ENCODE results near the gene COL6A3.

The COL6A3 gene

DNA sequence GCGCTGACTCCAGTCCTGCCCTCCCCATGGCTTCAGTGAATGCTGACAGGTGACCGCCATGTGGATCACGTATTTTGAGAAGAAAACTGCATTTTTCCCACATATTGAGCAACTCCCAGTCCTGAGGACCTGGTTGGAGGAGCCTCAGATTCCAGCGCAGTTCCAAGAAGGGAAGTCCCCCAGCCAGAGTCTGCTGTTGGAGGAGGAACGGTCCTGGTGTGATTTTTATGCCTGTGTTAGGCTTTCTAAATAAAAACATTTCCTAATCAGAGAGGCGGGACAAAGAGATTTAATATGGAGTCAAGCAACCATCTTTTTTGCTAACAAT, 32.3 kb upstream of the COL6A3 start:
- DNase-seq, result no peak
- in situ Hi-C loops (cut with HindIII; ENCODE audit: low pct_ligation_motif_present, low pct_unique_long_range_greater_than_20kb, low sequenced_read_pairs), result no loop called here

- in situ Hi-C loops (cut with HindIII; ENCODE audit: low pct_ligation_motif_present, low pct_unique_long_range_greater_than_20kb, low sequenced_read_pairs), result no loop called here
- DNase-seq, result no peak
Observed at GRCh38 chr2:237445611-237446337, 31.8 kb upstream of the COL6A3 start.

- no peak for DNase-seq
- in situ Hi-C loops (cut with HindIII; ENCODE audit: low pct_ligation_motif_present, low pct_unique_long_range_greater_than_20kb, low sequenced_read_pairs), result no loop called here
Observed at GRCh38 chr2:237444071-237444470, 30.1 kb upstream of the COL6A3 start.

DNA sequence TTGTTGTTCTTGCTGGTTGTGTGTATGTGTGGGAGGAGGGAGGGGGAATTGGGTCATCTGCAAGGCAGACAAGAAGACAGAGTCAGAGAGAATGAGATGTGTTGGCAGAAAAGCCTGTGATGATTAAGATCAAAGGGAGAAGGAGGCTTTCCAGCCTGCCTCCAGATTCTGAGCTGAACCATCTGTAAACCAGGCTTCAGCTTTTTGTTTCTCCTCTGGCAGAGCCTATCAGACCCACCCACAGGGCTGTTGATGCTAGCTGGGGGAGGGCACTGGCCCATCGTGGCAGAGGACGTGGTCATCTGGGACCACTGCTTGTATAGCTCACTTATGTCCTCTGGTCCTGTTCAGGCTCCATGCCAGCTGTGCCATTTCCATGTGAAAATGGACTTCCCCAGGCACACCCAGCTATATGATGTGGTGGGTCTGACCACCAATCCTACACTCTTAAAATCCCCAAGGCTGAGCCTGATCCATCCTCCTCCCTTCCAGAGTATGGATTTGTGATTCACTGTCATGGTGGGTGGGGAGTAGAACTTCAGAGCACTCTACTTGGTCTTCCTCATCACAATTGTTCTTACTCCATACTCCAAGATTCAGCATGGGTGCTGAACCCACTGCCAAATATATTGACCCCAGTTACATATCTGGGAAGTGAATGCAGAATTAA, 27.8 kb upstream of the COL6A3 start:
- no peak for DNase-seq
- in situ Hi-C loops (cut with HindIII; ENCODE audit: low pct_ligation_motif_present, low pct_unique_long_range_greater_than_20kb, low sequenced_read_pairs), result no loop called here

DNA sequence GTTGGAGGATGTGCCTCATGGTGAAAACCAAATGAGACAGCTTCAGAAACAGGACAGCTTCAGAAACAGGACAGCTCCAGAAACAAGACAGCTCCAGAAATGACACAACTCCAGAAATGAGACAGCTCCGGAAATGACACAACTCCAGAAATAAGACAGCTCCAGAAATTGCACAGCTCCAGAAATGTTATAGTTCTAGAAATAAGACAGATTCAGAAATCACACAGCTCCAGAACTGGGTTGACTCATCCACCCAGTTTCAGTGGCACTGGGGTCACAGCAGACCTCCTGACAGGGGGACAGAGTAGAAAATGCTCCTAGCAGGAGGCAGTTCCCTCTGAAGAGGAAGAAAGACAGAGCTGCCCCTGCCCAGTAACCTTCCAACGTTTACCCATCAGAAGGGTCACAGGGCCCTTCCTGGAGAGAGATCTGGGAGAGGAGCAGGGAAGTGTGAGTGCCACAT, 26.9 kb upstream of the COL6A3 start:
- DNase-seq, result no peak
- in situ Hi-C loops (cut with HindIII; ENCODE audit: low pct_ligation_motif_present, low pct_unique_long_range_greater_than_20kb, low sequenced_read_pairs), result no loop called here

DNA sequence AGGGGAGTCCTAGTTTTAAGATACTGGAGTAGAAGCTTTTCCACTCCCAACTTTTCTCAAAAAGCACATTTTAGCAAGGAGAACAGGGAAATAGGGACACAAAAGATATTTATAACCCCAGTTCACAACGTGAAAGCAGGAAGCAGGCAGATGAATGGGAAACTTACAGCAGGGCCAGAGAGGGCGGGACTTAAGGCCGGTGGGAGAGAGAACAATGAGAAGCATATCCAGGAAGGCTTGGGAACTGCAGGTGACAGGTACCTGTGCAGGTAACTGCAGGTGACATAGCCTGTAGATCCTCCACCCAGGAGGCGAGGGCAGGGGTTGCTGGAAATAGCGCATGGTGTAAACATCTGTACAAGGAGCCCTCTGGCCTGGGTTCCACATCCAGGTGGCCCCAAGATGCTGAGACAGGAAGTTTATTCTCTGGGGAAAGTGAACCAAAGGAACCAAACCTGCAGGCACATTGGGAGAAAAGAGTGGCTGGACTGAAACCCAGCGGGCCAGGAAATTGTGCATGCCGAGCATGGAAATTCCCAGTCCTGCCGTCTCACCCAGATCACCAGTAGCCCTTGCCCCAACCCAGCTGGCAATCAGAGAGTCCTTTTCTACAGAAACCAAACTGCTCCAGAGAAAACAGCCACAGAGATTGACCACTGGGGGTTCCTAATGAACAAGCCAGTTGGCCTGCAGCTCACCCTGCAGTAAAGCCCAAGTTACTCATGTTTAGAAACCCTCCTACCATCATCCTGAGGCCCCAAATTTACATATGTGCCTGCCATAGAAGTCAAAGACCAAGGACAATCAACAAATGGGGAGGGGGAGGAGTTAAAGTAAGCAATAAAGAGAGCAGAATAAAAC, 24.3 kb upstream of the COL6A3 start:
- no peak for DNase-seq
- in situ Hi-C loops (cut with HindIII; ENCODE audit: low pct_ligation_motif_present, low pct_unique_long_range_greater_than_20kb, low sequenced_read_pairs), result no loop called here

GRCh38 chr2:237437566-237437965, 23.6 kb upstream of the COL6A3 start:
- DNase-seq, result no peak
- in situ Hi-C loops (cut with HindIII; ENCODE audit: low pct_ligation_motif_present, low pct_unique_long_range_greater_than_20kb, low sequenced_read_pairs), result no loop called here

GRCh38 chr2:237435844-237436587, 22.1 kb upstream of the COL6A3 start:
- in situ Hi-C loops (cut with HindIII; ENCODE audit: low pct_ligation_motif_present, low pct_unique_long_range_greater_than_20kb, low sequenced_read_pairs), result no loop called here
- peak; percentile 26 for DNase-seq

DNA sequence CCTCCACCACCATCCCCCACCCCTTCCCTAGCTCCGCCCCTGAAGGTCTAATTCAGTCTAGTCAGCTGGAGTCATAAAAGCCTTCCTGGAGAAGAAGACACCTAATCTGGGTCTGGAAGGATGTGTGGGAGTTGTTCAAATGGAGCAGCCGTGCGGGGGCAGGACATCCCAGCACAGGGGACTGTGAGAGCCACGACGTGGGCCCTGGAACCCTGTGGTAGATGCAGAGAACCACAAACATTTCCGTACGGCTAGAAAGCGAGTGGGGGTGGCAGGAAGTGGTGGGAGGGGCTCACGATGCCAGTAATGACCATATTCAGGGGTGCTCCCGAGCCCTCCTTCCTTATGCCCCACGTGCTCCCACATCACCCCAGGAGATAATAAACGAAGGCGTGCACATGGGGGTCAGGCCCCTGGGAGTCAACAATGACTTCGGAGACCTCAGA, 20.9 kb upstream of the COL6A3 start:
- no peak for DNase-seq
- in situ Hi-C loops (cut with HindIII; ENCODE audit: low pct_ligation_motif_present, low pct_unique_long_range_greater_than_20kb, low sequenced_read_pairs), result no loop called here

GRCh38 chr2:237433920-237434676, 20.1 kb upstream of the COL6A3 start:
- in situ Hi-C loops (cut with HindIII; ENCODE audit: low pct_ligation_motif_present, low pct_unique_long_range_greater_than_20kb, low sequenced_read_pairs), result no loop called here
- DNase-seq, result no peak

DNA sequence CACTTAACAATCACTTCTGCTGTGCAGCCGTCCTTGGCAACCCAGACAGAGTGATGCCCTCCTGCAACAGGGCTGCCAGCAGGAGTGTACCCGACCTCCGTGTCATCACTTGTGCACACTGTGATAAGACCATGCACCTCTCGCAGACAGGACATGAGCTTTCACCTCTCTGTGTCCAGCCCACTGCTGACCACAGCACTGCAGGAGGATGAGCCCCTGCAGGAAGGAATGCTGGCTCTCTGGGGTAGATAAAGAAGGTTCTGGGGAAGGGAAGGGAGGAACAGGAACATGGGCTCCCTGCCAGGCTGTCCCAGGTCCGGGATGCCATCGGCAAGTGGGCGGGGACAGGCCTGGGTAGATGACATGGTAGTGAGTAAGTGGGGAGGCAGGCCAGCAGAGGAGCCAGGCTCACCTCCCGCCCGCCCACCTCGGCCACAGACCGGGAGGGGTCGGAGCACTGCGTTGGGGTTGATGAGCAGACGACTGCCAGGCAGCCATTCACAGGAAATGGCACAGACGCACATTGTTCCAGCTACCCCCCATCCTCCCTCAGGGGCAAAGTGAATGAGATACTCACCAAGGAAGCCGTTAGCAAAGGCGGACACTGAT, 18.6 kb upstream of the COL6A3 start:
- in situ Hi-C loops (cut with HindIII; ENCODE audit: low pct_ligation_motif_present, low pct_unique_long_range_greater_than_20kb, low sequenced_read_pairs), result no loop called here
- peak; percentile 90 for DNase-seq

DNA sequence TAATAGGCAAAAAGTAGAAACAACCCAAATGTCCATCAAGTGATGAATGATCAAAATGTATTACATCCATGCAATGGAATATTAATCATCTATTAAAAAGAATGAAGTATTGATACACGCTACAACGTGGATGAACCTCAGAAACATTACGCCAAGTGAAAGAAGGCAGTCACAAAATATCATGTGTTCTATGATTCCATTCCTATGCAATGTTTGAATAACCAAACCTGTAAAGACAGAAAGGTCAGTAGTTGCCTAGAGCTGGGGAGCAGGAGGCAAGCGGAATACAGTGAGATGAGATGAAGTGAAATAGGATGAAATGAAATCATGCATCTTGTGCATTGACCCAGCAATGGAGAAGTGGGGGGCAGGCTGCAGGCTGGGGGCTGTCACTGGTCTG, 17.9 kb upstream of the COL6A3 start:
- no peak for DNase-seq
- in situ Hi-C loops (cut with HindIII; ENCODE audit: low pct_ligation_motif_present, low pct_unique_long_range_greater_than_20kb, low sequenced_read_pairs), result no loop called here

DNA sequence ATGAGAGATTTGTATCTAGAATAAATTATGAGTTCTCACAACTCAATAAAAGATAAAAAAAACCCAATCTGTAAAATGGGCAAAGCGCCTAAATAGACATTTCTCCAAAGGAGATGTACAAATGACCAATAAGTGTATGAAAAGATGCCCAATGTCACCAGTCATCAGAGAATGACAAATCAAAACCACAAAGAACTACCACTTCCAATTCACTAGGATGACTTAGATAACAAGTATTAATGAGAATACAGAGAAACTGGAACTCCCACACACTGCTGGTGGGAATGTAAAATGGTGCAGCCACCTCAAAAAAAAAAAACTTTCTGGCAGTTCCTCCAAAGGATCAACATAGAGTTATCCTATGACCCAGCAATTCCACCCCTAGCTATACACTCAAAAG, 17.4 kb upstream of the COL6A3 start:
- DNase-seq, result no peak
- in situ Hi-C loops (cut with HindIII; ENCODE audit: low pct_ligation_motif_present, low pct_unique_long_range_greater_than_20kb, low sequenced_read_pairs), result no loop called here

DNA sequence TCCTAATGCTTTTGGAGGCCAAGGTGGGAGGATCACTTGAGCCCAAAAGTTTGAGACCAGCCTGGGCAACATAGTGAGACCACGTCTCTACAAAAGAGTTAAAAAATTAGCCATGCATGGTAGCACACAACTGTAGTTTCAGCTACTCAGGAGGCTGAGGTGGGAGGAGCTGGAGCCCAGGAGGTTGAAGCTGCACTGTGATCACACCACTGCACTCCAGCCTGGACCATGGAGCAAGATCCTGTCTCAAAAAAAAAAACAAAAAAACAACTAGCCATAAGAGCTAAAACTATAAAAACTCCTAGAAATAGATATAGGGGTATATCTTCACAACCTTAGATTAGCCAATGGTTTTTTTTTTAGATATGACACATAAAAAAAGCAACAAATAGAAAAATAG, 16.9 kb upstream of the COL6A3 start:
- no peak for DNase-seq
- in situ Hi-C loops (cut with HindIII; ENCODE audit: low pct_ligation_motif_present, low pct_unique_long_range_greater_than_20kb, low sequenced_read_pairs), result no loop called here

GRCh38 chr2:237429753-237430152, 15.8 kb upstream of the COL6A3 start:
- in situ Hi-C loops (cut with HindIII; ENCODE audit: low pct_ligation_motif_present, low pct_unique_long_range_greater_than_20kb, low sequenced_read_pairs), result no loop called here
- DNase-seq, result no peak

GRCh38 chr2:237427769-237428506, 14.0 kb upstream of the COL6A3 start:
- in situ Hi-C loops (cut with HindIII; ENCODE audit: low pct_ligation_motif_present, low pct_unique_long_range_greater_than_20kb, low sequenced_read_pairs), result no loop called here
- no peak for DNase-seq

DNA sequence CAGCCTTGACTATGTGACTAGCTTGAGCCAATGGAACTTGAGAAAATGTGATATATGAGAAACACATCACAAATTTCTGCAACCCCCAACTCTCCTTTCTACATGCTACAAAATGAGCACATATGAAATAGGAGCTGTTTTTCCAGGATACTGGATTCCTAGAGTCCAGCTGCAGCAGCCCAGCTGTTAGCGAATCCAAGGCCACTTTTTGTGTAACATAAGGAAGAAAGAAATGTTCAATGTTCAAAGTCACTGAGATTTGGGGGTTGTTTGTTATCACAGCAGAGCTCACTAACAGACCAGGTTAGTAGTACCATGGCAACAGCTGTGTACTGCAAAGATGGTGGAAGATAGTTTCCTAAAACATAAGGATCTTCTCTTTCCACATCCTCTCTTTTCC, 12.6 kb upstream of the COL6A3 start:
- no peak for DNase-seq
- in situ Hi-C loops (cut with HindIII; ENCODE audit: low pct_ligation_motif_present, low pct_unique_long_range_greater_than_20kb, low sequenced_read_pairs), result no loop called here
